RCC 7860 (cell line): ENCODE data around the gene PTGES.
"Not testable (repeated sequence)": the region's sequence is repeated elsewhere in the genome, so short reads cannot be mapped to it uniquely, and the experiment has no call there.

Experiments used
- DNase-seq: peaks from one replicate; pipeline ENCODE4 v3.0.0-alpha.2; 2015; ENCODE audit warnings: low spot score
- FAIRE-seq: peaks from 2 replicates; lab custom pipeline; 2012; peaks lifted over from hg19 to GRCh38; lab: Jason Lieb, UNC

Gene PTGES

DNA sequence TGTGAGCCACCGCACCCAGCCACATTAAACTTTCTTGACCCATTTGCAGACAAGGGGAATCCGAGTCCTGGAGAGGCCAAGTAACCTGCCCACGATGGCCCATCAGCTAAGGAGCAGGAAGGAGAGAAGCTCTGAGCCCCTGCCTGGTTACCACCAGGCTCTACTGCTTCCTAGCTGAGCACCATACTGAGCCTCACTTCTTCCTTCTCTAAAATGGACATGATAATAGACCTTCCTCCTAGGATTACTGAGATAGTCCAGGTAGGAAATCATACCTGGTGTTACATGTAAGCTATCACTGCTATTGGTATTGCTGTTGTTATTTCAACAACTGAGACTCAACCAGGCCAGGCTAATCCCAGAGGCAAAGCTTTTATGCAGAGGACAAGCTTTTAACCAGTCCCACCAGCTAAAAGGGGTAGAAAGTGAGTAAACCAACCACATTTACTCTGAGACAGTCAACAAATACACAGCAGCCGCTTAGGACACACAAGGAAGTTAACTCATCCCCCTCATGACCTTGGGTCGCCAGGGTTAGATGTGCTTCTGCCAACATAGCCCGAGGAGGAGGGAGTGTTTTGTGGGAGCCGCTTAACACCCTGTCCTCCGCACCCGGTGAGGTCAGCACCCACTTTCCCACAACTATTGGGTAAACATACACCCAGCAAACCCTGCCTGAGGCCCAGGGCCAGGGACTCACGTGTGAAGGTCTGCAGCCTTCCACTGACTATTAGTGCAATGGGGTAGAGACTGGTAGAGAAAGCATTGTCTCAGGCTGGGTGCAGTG lies 20.6 kb upstream of the PTGES start:
- no peak for FAIRE-seq
- DNase-seq: peak; percentile 44

DNA sequence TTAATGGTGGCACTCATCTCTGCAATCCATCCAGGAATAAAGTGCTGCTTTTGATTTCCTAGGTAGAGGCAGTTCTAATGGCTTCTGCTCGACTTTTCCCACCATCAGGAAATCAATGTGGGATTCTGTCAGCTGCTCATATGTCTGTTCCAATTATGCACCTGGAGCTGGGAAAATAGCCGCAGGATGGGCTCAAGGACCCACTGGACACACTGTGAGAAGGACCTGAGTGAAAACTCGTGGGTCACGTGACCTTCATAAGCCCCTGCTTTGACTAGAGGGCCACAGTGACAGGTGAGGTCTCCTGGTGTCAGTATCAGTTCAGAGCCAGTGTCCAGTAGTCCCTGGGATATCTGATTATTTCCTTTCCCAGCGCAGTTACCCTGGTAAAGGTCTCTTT lies 17.9 kb upstream of the PTGES start:
- no peak for FAIRE-seq

DNA sequence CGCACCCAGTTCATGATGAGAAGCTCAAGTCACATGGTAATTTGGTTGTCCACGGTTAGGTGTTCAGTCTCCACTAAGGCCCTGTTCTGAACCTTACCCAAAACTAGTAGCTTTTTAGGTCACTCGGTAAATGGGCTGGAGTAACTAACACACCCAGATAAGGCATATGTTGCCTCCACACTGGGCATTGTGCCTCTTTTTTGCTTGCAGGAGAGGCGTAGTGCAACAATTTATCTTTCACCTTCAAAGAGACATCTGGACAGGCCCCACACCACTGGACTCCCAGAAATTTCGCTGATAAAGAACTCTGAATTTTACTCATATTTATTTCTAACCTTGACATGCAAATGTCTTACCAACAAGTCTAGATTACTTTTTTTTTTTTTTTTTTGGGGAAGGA lies 16.8 kb upstream of the PTGES start:
- no peak for FAIRE-seq
- no peak for DNase-seq

More for the DNA sequence above, 17.9 kb upstream of the PTGES start:
- no peak for DNase-seq

DNA sequence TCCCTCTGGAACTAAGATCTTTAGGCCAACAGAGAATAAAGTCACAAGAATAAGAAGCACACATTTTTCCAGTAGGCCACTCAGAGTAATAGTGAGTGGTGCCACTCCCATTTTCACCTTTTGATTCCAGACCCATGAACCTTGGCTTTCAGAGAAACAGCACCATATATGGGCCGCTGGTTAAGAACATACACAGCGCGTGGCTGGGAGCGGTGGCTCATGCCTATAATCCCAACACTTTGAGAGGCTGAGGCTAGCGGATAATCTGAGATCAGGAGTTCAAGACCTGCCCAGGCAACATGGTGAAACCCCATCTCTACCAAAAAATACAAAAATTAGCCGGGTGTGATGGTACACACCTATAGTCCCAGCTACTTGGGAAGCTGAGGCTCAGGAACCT lies 15.6 kb upstream of the PTGES start:
- no peak for FAIRE-seq
- no peak for DNase-seq

DNA sequence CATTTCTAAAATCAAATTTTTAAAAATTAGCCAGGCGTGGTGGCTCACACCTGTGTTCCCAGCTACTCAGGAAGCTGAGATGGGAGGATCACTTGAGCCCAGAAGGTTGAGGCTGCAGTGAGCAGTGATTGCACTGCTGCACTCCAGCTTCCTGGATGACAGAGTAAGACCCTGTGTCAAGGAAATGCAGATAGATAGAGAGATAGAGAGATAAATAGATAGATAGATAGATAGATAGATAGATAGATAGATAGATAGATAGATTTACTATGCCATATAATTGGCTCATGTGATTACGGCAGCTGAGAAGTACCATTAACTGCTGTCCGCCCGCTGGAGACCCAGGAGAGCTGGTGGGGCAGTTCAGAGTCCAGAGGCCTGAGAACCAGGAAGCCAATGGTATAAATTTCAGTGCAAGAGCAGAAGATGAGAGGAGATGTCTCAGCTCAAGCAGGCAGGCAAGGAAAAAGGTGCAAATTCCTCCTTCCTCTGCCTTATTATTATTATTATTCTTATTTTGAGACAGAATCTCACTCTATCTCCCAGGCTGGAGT lies 13.0 kb upstream of the PTGES start:
- FAIRE-seq (no peak), DNase-seq (no peak)

DNA sequence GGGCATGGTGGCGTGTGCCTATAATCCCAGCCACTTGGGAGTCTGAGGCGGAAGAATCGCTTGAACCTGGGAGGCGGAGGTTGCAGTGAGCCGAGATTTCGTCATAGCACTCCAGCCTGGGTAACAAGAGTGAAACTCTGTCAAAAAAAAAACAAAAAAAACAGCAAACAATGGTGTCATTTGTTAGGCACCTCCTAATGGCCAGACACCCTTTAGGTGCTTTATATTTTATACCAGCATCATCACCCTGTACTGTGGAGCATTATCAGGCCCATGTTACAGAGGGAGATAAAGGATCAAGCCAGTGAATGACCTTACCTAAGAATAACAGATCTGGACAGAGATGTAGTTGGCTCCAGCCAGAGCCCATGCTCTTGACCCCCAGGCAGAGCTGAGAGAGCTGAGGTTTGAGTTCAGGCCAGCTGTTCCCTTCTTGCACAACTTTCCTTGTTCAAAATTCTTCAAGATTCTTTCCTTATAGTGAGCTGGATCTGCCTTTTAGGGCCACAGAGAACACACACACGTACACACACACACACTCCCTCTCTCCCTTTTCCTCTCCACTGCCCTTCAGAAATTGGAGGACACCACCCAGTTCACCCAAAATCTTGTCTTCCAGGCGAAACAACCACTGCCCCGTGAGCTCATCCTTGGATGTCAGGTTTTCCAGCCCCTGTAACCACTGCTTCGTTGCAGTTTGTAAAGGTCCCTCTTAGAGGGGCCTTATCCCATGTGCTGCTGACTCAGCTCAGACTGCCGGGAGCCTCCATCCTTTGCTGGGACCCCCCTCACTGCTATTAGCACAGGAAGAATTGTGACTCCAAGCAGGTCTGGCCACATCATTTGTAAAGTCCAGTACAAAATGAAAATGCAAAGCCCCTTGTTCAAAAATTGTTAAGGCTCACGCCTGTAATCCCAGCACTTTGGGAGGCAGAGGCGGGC lies 10.4 kb upstream of the PTGES start:
- DNase-seq: no peak
- no peak for FAIRE-seq

DNA sequence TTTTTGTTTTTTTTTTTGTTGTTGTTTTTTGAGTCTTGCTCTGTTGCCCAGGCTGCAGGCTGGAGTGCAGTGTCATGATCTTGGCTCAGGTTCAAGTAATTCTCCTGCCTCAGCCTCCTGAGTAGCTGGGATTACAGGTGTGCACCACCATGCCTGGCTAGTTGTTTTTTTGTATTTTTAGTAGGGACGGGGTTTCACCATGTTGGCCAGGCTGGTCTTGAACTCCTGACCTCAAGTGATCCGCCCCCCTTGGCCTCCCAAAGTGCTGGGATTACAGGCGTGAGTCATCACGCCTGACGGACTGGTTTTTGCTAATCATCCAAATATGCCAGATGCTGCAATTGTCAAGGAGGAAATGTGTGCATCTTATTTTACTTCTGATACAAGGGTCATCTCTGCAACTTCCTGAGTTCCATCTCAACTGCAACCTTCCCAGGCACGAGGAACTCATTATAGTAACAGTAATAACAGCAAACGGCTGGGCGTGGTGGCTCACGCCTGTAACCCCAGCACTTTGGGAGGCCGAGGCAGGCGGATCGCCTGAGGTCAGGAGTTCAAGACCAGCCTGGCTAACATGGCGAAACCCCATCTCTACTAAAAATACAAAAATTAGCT lies 9.6 kb upstream of the PTGES start:
- DNase-seq: peak; percentile 72
- not testable (repeated sequence) for FAIRE-seq

DNA sequence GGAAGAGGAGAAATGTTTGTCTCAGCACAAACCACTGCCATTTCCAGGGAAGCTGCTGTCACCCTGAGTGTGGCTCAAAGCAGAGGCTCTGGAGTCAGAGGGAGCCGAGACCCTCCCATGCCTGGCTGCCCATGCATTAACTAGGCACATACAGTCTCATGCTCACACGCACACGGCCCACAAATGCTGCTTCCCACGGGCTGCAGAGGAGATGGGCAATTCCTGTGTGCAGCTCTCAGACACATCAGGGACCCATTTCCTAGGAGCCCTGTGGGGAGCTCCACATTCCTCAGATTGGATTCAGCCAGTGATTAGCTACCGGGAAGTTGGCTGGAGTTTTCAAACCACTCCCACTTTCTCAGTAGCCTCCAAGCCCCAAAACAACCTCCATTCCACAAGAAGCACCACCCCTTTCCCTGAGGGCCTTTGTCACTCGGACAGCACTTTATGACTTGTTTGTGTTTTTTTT lies 9.1 kb upstream of the PTGES start:
- peak; percentile 72 for DNase-seq
- FAIRE-seq: peak; percentile 49

DNA sequence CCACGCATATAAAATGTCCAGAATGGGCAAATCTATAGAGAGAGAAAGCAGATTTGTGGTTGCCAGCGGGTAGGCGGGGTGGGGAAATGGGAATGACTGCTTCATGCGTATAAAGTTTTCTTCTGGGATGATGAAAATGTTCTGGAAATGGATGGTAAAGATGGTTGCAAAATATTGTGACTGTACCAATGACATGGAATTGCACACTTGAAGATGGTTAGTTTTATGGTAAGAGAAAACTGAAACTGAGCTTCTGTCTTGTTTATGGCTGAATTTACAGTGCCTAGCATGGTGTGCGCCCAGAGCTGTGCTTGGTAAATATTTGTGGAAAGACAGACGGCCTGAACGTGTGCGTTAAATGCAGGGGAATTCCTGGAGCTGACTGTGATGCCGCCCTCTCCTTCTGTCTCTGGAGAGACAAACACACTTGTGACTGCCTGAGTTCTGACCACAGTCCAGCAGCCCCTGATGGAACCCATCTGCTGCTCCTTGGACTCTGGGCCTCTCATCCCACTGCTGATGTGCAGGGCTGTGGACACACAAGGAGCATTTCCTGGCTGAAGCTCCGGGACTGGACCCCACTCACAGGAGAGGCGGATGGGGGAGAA lies 8.6 kb upstream of the PTGES start:
- FAIRE-seq: no peak
- DNase-seq: no peak

DNA sequence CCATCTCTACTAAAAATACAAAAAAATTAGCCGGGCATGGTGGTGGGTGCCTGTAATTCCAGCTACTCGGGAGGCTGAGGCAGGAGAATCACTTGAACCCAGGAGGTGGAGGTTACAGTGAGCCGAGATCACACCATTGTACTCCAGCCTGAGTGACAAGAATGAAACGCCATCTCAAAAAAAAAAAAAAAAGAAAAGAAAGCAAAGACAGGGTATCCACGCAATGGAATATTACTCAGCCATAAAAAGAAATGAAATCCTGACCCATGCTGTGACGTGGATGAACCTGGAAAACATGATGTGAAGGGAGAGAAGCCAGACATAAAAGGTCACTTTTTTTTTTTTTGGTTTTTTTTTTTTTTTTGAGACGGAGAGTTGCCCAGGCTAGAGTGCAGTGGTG lies 7.9 kb upstream of the PTGES start:
- not testable (repeated sequence) for DNase-seq, FAIRE-seq

DNA sequence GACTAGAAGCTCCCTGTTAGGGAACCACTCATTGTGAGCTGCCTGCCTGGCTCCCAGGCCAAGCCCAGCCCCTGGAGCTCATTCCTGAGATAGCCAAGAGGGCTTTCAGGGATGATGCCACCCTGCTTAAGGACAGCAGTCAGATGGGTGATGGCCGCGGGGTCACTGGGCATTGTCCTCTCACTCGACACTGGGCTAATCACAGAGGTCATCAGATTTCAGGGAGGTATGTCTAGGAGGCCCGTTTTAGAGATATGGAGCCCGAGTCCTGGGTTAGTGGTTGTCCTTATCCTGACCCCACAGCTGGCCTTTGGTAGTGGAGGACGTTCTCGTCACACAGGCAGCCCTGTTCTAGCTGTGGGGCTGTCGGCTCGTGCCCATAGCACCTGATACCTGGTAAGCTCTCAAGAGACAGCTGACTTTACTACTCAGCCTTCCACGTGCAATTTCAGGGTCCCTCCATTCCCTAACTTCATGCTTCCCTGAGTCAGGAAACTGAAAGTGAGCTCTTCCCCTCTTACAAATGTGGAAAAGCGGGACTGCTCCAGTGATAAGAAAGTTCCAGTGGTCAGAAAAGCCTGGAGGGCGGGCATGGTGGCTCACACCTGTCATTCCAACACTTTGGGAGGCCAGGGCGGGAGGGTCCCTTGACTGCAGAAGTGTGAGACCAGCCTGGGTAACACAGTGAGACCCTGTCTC lies 7.1 kb upstream of the PTGES start:
- FAIRE-seq (no peak), DNase-seq (no peak)

DNA sequence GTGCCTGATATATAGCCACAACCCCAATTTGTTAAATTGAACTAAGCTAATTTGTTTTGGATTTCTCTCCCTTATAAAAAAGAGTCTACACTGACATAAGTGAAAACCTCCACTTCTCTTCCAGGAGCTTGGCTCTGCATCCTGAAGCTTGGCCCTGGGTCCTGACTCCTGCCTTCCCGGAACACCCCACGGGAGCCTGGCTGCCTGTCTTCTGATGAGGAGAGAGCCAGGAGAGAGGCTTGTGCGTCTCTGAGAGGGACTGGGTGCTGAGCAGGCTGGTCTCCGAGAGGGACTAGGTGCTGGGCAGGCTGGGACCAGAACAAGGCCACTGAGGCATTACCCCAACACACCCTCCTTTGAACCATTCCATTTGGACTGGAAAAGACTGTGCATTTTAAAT lies 6.5 kb upstream of the PTGES start:
- no peak for FAIRE-seq

DNA sequence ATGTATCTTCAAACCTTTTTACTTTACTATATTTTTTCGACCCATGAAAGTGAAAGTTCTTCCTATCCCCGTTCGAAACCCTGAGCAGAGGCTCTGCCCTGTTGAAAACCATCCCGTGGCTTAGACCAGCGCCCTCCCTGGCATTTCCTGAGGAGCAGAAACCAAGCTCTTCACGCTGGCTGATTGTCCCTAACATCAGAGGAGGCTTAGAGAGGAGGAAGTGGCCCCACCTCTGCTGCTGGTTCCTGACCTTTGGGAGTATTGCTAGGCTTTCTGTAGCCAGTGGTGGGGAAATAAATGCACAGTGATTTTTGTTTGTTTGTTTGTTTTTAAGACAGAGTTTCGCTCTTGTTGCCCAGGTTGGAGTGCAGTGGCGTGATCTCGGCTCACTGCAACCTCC lies 4.2 kb upstream of the PTGES start:
- DNase-seq (no peak), FAIRE-seq (no peak)

More for the DNA sequence above, 6.5 kb upstream of the PTGES start:
- DNase-seq: no peak

DNA sequence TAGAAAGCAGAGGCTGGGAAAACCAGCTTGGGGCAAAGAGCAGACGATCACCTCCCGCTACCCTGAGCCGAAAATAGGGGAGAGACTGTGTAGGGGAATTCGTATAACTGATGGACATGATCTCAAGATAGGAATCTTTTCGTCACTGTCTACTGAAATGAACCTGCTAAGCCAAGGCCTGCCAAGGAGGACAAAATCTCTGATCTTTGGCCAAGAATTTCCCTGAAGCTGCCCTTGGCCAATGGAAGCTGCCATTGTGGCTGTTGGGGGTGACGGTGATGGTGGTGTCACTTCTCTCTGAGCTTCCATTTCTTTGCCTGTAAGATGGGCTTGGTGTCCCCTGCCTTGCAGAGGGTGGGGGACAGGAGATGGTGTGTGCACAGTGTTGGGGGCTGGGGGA lies 3.3 kb upstream of the PTGES start:
- DNase-seq: no peak
- no peak for FAIRE-seq

DNA sequence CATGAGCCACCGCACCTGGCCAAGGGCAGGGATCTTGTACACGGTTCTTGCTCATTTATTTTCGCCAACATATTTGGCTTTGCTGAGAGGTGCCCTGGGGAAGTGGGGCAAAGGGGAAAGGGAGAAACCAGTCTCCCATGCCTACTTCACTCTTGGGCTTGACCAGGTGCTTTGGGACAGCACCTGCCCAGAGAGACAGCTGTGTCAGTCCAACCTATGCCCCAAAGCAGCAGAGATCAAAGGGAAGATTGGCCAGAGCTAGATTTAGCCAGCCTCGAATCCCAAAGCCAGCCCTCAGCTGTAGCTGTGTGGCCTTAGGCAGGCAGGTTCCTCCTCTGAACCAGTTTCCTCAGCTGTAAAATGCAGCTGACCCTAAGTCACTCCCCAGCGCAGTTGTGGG lies 2.3 kb upstream of the PTGES start:
- DNase-seq (no peak), FAIRE-seq (no peak)

DNA sequence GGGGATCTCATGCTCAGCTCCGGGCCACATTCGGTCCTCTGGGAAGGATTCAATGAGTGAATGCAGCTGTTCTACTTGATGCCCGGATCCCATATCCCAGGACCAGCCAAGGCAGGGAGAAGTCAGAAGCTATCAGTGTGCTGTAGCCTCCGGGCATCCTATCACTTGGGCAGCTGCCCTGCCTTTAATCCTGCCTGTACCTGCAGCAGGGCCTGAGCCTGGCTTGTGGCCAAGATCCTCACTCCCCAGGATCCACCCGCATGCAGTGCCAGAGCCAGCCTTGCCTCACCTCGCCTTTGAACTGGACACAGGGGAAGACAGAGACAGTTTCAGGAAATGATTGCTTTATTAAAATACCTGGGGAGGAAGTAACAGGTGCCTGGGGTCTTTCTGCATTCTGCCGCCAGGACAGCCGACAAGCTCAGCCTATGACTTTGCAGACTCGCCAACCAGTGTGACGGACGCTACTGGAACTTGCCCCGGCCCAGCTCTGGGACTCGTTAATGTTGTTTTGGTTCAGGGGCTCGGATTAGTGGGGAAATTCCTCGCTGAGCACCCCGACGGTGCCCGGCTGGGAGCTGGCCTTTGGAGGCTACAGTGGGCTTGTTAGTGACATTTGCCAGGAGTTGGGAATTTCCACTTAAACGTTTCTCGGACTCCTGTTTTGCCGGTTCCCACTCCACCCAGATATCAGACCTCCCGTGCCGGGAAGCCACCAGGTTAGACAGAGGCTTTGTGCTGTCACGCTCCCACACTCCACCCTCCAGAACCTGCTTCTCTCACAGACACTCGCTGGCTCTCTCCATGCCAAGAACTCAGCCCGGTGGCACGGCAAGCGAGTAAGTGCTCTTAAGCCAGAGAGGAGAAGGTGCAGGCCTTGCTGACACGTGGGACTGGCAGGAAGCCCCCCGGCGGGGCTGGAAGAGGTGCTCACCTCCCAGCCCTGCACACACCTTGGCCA lies 721 bp downstream of the PTGES start:
- FAIRE-seq (no peak), DNase-seq (no peak)

DNA sequence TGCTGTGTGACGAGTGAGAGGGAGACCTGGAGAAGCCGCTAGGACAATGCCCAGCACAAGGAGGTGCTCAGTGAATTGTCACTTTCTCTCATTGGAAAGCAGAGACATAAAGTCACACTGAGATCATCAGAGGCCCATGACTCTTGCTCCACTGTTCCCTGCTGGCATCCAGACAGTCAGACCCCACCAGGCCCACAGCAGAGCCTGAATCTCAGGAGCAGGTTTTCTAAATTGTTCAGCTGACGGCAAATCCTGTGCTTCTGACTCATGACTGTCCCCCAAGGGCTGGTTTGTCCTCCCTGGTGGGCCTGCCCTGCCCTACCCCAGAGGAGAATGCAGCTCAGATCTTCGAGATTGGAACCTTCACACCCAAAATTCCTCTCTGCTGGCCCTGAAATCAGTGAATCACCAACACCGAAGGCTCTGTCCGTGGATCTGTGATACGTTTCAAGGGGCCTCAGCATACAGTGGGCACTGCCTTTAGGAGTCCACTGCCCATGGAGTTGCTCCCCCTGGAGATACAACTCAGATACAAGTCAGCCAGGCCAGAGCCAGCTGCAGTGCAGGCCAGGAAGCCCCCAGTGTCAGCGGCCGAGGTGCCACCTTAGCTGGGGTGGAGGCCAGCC lies 2.7 kb downstream of the PTGES start:
- FAIRE-seq: no peak

DNA sequence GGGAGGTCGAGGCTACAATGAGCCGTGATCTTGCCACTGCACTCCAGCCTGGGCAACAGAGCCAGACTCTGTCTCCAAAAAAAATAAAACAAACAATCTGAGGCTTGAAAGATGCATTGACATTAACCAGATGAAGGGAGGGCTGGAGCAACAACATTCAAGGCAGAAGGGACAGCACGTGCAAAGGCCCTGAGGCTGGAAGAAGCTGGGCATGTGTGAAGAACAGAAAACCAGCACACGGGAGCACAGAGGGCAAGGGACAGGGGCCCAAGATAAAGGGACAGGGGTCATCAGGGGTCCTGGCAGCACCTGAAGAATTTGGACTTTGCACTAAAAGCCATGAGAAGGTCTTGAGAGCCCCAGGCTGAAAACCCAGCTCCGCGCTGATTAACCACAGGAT lies 3.3 kb downstream of the PTGES start:
- no peak for FAIRE-seq
- DNase-seq: no peak

More for the DNA sequence above, 2.7 kb downstream of the PTGES start:
- peak; percentile 55 for DNase-seq
